AG04450 (cell line): Measurements from ENCODE around the gene TULP4. TPM values are rescaled to one million over a fixed set of nuclear protein-coding genes. Genes with fewer than 3 reads are reported as not detected.

Experiments
- CTCF ChIA-PET: fragments of 300-600, 350-600 bp; formaldehyde crosslinking; extraction: SDS; loops from one replicate; lab custom pipeline; 2022; ENCODE audit warnings: antibody characterized with exemption, inconsistent platforms; lab: Charles Lee
- POLR2A ChIA-PET: fragments of 350-600 bp; formaldehyde crosslinking; extraction: SDS; loops from one replicate; lab custom pipeline; 2021; ENCODE audit warnings: antibody characterized with exemption, inconsistent platforms; lab: Yijun Ruan, JAX
- DNase-seq: peaks from one replicate; pipeline ENCODE4 v3.0.0-alpha.2; 2011; ENCODE audit warnings: low read depth, low spot score
- H3K27ac ChIP-seq: one replicate; pipeline ENCODE4 v1.5.1; 2012; ENCODE audit warnings: low read depth, low read length, control low read depth
- H3K27me3 ChIP-seq: one replicate; pipeline ENCODE4 v1.6.0; 2012; ENCODE audit warnings: low read length; ENCODE audit not compliant: control insufficient read depth, insufficient read depth
- H3K4me3 ChIP-seq: 2 replicates; pipeline ENCODE4 v1.5.1; 2011; ENCODE audit warnings: mild to moderate bottlenecking, low read depth, low read length, control low read depth
- H3K9me3 ChIP-seq: 2 replicates; pipeline ENCODE4 v1.5.1; 2012; ENCODE audit warnings: low read length; ENCODE audit not compliant: control insufficient read depth, insufficient read depth
- polyA plus RNA-seq: library from polyadenylated mRNA; depleted of rRNA; stranded (reverse); fragments of >200 nt; gene quantifications from 2 replicates; pipeline ENCODE4 v1.2.3, GENCODE V29; 2011
- TF ChIP-seq, protein P1 (sequence below): IDR thresholded peaks from 2 replicates; pipeline ENCODE4 v1.5.1; 2011; ENCODE audit warnings: low read depth, low read length, control low read depth, inconsistent platforms

Gene TULP4
- polyA plus RNA-seq, 1 experiment: 15.9 TPM

DNA sequence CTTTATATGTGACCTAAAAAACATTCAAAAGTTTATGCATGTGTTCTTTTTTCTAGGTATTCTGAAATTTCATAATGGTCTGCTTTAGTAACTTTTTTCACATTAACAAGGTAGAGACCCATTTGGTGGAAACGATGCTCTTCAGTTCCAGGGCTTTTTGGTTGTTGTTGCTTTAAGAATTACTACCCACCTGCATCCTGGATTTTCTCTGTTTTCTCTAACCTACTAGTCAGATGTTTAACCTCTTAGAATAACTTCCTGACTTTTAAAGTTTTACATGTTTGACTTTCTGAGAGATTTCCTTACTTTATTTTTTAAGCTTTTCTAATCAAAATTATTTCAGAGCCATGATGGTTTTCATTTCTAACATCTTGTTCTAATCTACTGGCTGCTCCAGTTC, 14.9 kb downstream of the TULP4 start:
- H3K27me3 ChIP-seq: no peaks in the 10 kb centered on the region
- no peak overlapping the region for H3K4me3 ChIP-seq
- POLR2A ChIA-PET: no interaction called here
- CTCF ChIA-PET: no interaction called here
- no peak overlapping the region for H3K27ac ChIP-seq
- H3K9me3 ChIP-seq: no peaks in the 10 kb centered on the region
- TF ChIP-seq, protein P1, sequence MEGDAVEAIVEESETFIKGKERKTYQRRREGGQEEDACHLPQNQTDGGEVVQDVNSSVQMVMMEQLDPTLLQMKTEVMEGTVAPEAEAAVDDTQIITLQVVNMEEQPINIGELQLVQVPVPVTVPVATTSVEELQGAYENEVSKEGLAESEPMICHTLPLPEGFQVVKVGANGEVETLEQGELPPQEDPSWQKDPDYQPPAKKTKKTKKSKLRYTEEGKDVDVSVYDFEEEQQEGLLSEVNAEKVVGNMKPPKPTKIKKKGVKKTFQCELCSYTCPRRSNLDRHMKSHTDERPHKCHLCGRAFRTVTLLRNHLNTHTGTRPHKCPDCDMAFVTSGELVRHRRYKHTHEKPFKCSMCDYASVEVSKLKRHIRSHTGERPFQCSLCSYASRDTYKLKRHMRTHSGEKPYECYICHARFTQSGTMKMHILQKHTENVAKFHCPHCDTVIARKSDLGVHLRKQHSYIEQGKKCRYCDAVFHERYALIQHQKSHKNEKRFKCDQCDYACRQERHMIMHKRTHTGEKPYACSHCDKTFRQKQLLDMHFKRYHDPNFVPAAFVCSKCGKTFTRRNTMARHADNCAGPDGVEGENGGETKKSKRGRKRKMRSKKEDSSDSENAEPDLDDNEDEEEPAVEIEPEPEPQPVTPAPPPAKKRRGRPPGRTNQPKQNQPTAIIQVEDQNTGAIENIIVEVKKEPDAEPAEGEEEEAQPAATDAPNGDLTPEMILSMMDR: no peak
- no peak for DNase-seq

DNA sequence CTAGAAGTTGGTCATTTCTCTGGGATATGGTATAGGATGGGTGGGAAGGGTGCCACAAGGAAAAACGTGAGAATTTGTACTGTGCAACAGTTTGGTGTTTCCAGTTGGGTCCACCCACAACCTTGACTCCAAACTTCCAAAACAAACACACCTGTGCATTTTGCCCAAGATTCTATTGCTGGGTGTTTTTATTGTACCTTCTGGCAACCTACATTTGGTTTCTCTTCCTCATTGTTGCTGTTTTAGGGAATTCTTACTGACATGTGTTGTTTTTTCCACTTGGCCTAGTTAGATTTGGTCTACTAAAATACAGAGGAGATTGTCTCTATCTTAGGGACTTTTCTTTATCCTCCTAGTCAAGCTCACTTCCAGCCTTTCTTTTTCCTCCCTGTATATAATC, 16.7 kb downstream of the TULP4 start:
- Histone ChIP-seq H3K9me3 (no peaks in the 10 kb centered on the region), H3K4me3 (no peak overlapping the region), H3K27me3 (no peaks in the 10 kb centered on the region), H3K27ac (no peak overlapping the region)
- ChIA-PET CTCF (no interaction called here), POLR2A (no interaction called here)
- no peak for DNase-seq
- TF ChIP-seq, protein P1: no peak

DNA sequence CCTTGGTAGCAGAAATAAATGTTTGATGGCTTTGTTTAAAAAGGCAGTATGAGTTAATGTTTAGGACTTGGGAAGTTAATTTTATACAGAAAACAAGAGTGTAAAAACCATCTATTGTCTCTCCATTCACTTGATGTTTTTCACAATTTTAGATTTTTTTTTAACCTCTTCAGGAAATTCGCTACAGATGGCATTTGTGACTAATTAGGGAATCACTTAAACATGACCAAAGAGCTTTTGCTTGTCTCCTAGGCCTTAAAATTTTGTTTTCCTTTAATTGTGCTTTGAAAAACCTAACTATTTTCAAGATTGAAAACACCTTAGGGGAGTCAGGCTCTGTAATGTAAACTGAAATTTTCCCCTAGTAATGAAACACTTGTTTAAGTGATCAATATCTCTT, 17.3 kb downstream of the TULP4 start:
- H3K27me3 ChIP-seq: no peaks in the 10 kb centered on the region
- CTCF ChIA-PET: no interaction called here
- H3K9me3 ChIP-seq: no peaks in the 10 kb centered on the region
- TF ChIP-seq, protein P1: no peak
- no peak for DNase-seq
- H3K27ac ChIP-seq: no peak overlapping the region
- POLR2A ChIA-PET: no interaction called here
- H3K4me3 ChIP-seq: no peak overlapping the region

DNA sequence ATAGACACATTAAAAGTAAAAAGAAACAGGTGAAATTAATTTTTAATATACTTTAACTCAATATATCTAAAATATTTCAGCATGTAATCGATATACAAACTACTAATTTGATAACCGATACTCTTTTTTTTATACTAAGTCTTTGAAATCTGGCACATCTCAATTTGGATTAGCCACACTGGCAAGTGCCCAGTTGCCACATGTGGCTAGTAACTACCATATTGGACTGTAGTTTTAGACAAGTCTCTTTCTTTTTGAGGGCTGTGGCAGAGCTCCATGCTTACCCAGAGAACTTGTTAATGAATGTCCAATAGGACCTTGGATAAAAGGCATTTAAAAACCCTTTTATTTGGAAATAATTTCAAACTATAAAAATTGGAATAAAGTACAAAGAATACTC, 17.8 kb downstream of the TULP4 start:
- TF ChIP-seq, protein P1: no peak
- no peak overlapping the region for H3K4me3 ChIP-seq
- CTCF ChIA-PET: no interaction called here
- H3K27me3 ChIP-seq: no peaks in the 10 kb centered on the region
- POLR2A ChIA-PET: no interaction called here
- H3K9me3 ChIP-seq: no peaks in the 10 kb centered on the region
- no peak overlapping the region for H3K27ac ChIP-seq
- no peak for DNase-seq

DNA sequence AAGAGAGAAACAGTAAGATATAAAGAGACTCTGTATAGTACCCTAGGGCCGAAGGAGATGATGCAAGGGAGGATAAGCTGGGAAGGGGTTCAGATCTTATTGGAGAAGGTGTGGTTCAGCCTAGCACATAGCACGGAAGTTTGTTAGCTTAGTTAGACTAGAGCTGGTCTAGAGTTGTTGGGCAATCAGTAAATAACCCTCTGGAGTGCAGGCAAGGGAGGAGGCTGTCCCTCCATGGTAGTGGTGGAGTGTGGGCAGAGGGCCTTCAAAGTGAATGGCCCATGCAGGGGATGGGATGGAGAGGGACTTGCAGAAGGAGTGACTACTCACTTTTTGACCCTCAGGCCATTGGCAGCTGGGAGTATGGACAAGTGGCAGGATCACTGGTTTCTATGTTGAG, 20.0 kb downstream of the TULP4 start:
- DNase-seq: no peak
- H3K9me3 ChIP-seq: no peaks in the 10 kb centered on the region
- no peak overlapping the region for H3K4me3 ChIP-seq
- CTCF ChIA-PET: no interaction called here
- TF ChIP-seq, protein P1: no peak
- POLR2A ChIA-PET: no interaction called here
- no peaks in the 10 kb centered on the region for H3K27me3 ChIP-seq
- H3K27ac ChIP-seq: no peak overlapping the region
